Measurements from ENCODE around the gene NECTIN1. TPM values are rescaled to one million over a fixed set of nuclear protein-coding genes. Genes with fewer than 3 reads are reported as not detected.

Gene NECTIN1
- total RNA-seq, 1 experiment from 2014 or later = 19.9 TPM

GRCh38 chr11:119622454-119623143, 106.4 kb downstream of the NECTIN1 start:
- Histone ChIP-seq H3K9me2 (replicated peaks; ENCODE audit: low read length) (no peaks in the 10 kb centered on the region), H3K27ac (ENCODE audit: low read length) (no peak overlapping the region), H3K9ac (ENCODE audit: low read length) (no peak overlapping the region), H3K27me3 (ENCODE audit: low read length) (no peaks in the 10 kb centered on the region), H3F3A (ENCODE audit: low read length, unreplicated experiment) (no peaks in the 10 kb centered on the region), H2AFZ (ENCODE audit: low read length) (no peak overlapping the region), H3K79me2 (ENCODE audit: low read length) (no peaks in the 10 kb centered on the region), H3K4me3 (ENCODE audit: low read length) (no peak overlapping the region), H3K4me1 (ENCODE audit: insufficient read depth, low read length) (no peaks in the 10 kb centered on the region), H3K9me3 (ENCODE audit: low read length) (no peaks in the 10 kb centered on the region), H4K20me1 (ENCODE audit: low read length) (no peaks in the 10 kb centered on the region), H3K36me3 (ENCODE audit: low read depth, low read length) (no peaks in the 10 kb centered on the region), H3K4me2 (ENCODE audit: low read length) (no peak overlapping the region)
- no peak for TF ChIP-seq CTCF (conservative IDR thresholded peaks at IDR 0.05; ENCODE audit: low read depth, low read length)
- TF ChIP-seq EZH2 (IDR thresholded peaks at IDR 0.05; ENCODE audit: low read length, unreplicated experiment) = no peak
- no peak for TF ChIP-seq EZH2phosphoT487 (IDR thresholded peaks at IDR 0.05; ENCODE audit: borderline replicate concordance, low read length)
- no TSS peak for BruUV-seq (replicated peaks)
- ChIA-PET CTCF (no interaction called here), POLR2A (ENCODE audit: unreplicated experiment) (no interaction called here)
- DNase-seq = no peak
- no peak for ATAC-seq
- intact Hi-C loops (cut with micrococcal nuclease) = no loop called here

GRCh38 chr11:119619665-119620064, 109.3 kb downstream of the NECTIN1 start:
- H3K4me1 ChIP-seq (ENCODE audit: insufficient read depth, low read length) = peaks cover 23% of the 10 kb centered on the region
- no peak for DNase-seq
- CTCF ChIA-PET = no interaction called here
- TF ChIP-seq EZH2 (IDR thresholded peaks at IDR 0.05; ENCODE audit: low read length, unreplicated experiment) (no peak), EZH2phosphoT487 (IDR thresholded peaks at IDR 0.05; ENCODE audit: borderline replicate concordance, low read length) (no peak), CTCF (conservative IDR thresholded peaks at IDR 0.05; ENCODE audit: low read depth, low read length) (no peak)
- ATAC-seq = no peak
- H3K79me2 ChIP-seq (ENCODE audit: low read length) = no peaks in the 10 kb centered on the region
- no peaks in the 10 kb centered on the region for H3F3A ChIP-seq (ENCODE audit: low read length, unreplicated experiment)
- H3K4me3 ChIP-seq (ENCODE audit: low read length) = no peak overlapping the region
- no peaks in the 10 kb centered on the region for H3K9me3 ChIP-seq (ENCODE audit: low read length)
- no peaks in the 10 kb centered on the region for H3K9me2 ChIP-seq (replicated peaks; ENCODE audit: low read length)
- intact Hi-C loops (cut with micrococcal nuclease) = loop anchor here (5.0 kb wide), 1 partner anchor 137 kb away; no protein-coding TSS in a partner anchor
- H2AFZ ChIP-seq (ENCODE audit: low read length) = no peak overlapping the region
- no peak overlapping the region for H3K27ac ChIP-seq (ENCODE audit: low read length)
- no peak overlapping the region for H3K4me2 ChIP-seq (ENCODE audit: low read length)
- no peaks in the 10 kb centered on the region for H3K27me3 ChIP-seq (ENCODE audit: low read length)
- H3K36me3 ChIP-seq (ENCODE audit: low read depth, low read length) = no peaks in the 10 kb centered on the region
- POLR2A ChIA-PET (ENCODE audit: unreplicated experiment) = no interaction called here
- H4K20me1 ChIP-seq (ENCODE audit: low read length) = no peaks in the 10 kb centered on the region
- BruUV-seq (replicated peaks) = no TSS peak
- H3K9ac ChIP-seq (ENCODE audit: low read length) = no peak overlapping the region

GRCh38 chr11:119618208-119618909, 110.6 kb downstream of the NECTIN1 start:
- Histone ChIP-seq H3K27me3 (ENCODE audit: low read length) (no peaks in the 10 kb centered on the region), H3K4me2 (ENCODE audit: low read length) (no peak overlapping the region), H2AFZ (ENCODE audit: low read length) (no peak overlapping the region), H3K9me2 (replicated peaks; ENCODE audit: low read length) (no peaks in the 10 kb centered on the region), H3K27ac (ENCODE audit: low read length) (no peak overlapping the region), H3K79me2 (ENCODE audit: low read length) (no peaks in the 10 kb centered on the region), H3K9ac (ENCODE audit: low read length) (no peak overlapping the region), H3K9me3 (ENCODE audit: low read length) (no peaks in the 10 kb centered on the region), H3K4me1 (ENCODE audit: insufficient read depth, low read length) (peaks cover 27% of the 10 kb centered on the region), H3K36me3 (ENCODE audit: low read depth, low read length) (no peaks in the 10 kb centered on the region), H3K4me3 (ENCODE audit: low read length) (no peak overlapping the region), H4K20me1 (ENCODE audit: low read length) (no peaks in the 10 kb centered on the region), H3F3A (ENCODE audit: low read length, unreplicated experiment) (no peaks in the 10 kb centered on the region)
- CTCF ChIA-PET = no interaction called here
- POLR2A ChIA-PET (ENCODE audit: unreplicated experiment) = no interaction called here
- ATAC-seq = no peak
- intact Hi-C loops (cut with micrococcal nuclease) = loop anchor here (5.0 kb wide), 1 partner anchor 136 kb away; no protein-coding TSS in a partner anchor
- no TSS peak for BruUV-seq (replicated peaks)
- no peak for TF ChIP-seq EZH2 (IDR thresholded peaks at IDR 0.05; ENCODE audit: low read length, unreplicated experiment)
- no peak for TF ChIP-seq CTCF (conservative IDR thresholded peaks at IDR 0.05; ENCODE audit: low read depth, low read length)
- TF ChIP-seq EZH2phosphoT487 (IDR thresholded peaks at IDR 0.05; ENCODE audit: borderline replicate concordance, low read length) = no peak
- DNase-seq = no peak

Data from PC-3 (cell line).